Stimulated activated CD8-positive, alpha-beta memory T cell treated with anti-CD3 and anti-CD28 coated beads, Interleukin-12 subunit alpha, Interleukin-12 subunit beta, amount 100 ng/mL, for 24 hours (primary cell): ENCODE measurements around the gene RTP3.
"Not testable (repeated sequence)": the region's sequence is repeated elsewhere in the genome, so short reads cannot be mapped to it uniquely, and the experiment has no call there.

Source experiments
- DNase-seq: peaks from one replicate; pipeline ENCODE4 v3.0.0-alpha.2; 2020; ENCODE audit errors: extremely low read depth

RTP3 gene

DNA sequence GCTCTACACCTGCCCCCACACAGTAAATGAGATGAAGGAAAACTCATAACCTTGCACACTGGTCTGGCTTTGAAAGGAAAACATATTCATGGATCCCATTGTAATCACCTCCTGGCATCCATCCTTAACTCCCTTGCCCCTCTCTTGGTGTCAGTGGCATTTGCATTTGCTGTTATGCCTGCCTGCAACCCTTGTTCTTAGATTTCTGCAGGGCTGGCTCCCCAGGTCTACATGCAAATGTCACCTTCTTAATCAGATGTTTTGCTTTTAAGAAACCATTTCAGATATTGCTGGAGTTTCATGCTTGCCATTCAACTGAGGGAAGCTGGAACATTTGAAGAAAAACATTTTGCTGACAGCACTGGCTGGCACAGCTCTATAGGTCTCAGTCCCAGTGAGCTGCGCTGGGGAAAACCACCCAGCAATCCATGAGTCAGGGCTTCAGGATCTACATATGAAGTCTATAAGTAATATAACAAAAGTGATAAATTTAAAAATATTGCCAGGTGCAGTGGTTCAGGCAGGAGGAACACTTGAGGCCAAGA lies 49.2 kb downstream of the RTP3 start:
- no peak for DNase-seq

GRCh38 chr3:46548611-46549010 lies 50.8 kb downstream of the RTP3 start:
- not testable (repeated sequence) for DNase-seq

DNA sequence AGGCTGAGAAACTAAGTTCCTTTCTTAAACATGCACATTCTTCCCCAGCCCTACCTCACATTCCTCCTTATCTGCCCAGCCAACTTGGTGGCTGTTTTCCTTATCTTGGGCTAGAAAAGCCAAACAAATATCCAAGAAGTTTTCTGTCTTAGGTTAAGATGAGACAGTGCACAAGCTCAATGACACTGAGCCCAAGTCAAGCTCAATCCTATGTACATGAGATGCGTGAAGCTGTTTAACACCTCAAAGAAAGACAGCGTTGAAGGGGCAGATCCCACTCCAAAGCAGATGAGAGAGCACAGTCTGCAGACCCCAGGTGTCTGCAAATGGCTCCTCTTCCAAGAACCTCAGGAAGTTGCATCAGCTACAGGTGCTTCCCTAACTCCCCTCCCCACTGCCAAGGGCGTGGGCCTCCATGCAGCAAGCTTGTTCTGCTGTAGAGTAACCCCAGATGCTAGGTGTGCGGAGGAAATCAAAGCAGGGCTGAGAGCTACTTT lies 51.7 kb downstream of the RTP3 start:
- DNase-seq, result no peak

DNA sequence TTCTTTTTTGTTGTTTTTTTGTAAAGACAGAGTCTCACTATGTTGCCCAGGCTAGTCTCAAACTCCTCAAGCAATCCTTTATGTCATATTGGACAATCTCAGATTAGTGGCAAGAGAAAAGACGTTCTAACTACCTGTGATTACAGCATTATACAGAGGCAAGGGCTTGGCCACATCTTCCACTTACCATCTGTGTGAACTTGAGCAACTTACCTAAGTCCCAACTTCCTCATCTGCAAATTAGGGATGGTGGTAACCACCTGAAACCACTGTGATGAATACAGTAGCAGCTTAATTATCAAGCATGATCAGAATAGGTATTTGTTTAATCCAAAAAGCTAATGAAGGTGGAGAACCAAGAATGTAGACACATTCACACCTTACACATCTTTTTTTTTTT lies 52.2 kb downstream of the RTP3 start:
- no peak for DNase-seq
